Smooth muscle cell of the brain vasculature (primary cell): ENCODE results near the gene PDZRN4.
"Not testable (repeated sequence)": the region's sequence is repeated elsewhere in the genome, so short reads cannot be mapped to it uniquely, and the experiment has no call there.

ENCODE experiments used
- DNase-seq: peaks from one replicate; pipeline ENCODE4 v3.0.0-alpha.2; 2012; ENCODE audit warnings: low read depth, low spot score

Gene PDZRN4

DNA sequence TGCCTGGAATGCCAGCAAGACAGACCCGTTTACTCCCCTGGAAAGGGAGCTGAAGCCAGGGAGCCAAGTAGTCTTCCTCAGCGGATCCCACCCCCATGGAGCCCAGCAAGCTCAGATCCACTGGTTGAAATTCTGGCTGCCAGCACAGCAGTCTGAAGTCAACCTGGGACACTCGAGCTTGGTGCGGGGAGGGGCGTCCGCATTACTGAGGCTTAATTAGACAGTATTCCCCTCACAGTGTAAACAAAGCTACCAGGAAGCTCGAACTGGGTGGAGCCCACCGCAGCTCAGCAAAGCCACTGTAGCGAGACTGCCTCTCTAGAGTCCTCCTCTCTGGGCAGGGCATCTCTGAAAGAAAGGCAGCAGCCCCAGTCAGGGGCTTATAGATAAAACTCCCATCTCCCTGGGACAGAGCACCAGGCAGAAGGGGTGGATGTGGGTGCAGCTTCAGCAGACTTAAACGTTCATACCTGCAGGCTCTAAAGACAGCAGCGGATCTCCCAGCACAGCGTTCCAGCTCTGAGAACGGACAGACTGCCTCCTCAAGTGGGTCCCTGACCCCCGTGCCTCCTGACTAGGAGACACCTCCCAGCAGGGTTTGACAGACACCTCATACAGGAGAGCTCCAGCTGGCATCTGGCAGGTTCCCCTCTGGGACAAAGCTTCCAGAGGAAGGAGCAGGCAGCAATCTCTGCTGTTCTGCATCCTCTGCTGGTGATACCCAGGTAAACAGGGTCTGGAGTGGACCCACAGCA lies 92.4 kb downstream of the PDZRN4 start:
- not testable (repeated sequence) for DNase-seq

DNA sequence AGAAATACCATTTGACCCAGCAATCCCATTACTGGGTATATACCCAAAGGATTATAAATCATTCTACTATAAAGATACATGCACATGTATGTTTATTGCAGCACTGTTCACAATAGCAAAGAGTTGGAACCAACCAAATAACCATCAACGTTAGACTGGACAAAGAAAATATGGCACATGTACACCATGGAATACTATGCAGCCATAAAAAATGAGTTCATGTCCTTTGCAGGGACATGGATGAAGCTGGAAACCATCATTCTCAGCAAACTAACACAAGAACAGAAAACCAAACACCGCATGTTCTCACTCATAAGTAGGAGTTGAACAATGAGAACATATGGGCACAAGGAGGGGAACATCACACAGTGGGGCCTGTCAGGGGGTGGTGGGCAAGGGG lies 97.3 kb downstream of the PDZRN4 start:
- DNase-seq: not testable (repeated sequence)

DNA sequence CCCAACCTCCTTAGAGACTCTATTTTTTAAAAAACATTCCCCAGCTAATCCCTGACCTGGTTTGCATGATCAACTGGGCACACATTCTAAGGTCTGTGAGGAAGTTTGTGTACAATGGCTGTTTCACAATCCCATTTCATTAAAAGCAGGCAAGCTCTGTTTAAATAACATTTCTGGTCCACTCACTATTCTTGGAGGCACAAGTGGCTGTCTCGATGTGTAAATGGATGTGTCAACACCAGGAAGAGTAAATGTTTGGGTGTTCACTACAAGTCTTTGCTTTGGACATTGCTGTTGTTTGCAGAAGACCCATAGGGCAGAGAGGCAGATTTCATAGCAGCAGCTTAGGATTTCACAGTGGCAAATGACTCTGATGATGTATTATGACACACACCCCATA lies 98.3 kb downstream of the PDZRN4 start:
- no peak for DNase-seq

- DNase-seq: no peak
These were observed 99.5 kb downstream of the PDZRN4 start for GRCh38 chr12:41287500-41288141.

GRCh38 chr12:41288142-41288811 lies 100.2 kb downstream of the PDZRN4 start:
- DNase-seq: no peak

- no peak for DNase-seq
These were observed 101.4 kb downstream of the PDZRN4 start for GRCh38 chr12:41289501-41289900.

DNA sequence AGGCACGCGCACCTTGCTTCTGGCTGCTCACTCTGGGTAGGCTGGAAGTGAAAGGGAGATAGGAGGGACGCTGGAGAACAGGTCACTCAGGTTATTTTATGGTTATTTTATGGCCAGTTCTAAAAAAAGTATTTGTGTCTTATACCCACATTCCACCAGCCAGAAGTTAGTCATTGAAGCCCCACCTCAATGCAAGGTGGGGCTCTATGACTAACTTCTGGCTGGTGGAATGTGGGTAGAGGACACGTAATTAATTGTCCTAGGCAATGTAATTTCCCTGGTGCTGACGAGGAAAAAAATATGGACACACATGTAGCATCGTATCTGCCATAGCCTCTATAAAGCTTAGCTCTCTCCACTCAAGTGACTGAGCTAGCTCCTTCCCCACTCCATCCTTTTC lies 104.9 kb downstream of the PDZRN4 start:
- no peak for DNase-seq

DNA sequence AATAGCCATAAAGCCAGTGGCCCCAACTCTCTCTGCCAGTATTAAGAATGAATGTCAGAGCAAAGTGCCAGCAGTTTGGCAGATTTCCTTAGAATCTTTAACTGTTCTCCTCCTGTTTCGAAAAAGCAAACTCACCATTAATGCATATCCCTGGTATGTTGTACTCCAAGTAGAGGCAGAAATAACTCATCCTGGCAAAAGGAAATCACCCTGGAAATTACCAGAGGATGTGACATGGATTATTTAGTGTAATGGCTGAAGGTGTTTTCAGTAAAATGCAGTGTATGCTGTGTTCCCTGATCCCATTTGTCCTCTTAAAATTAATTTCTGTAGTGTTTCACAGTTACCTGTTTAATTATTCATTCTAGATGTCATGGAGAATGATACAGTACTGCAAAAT lies 105.3 kb downstream of the PDZRN4 start:
- DNase-seq: no peak

GRCh38 chr12:41302979-41303403 lies 114.9 kb downstream of the PDZRN4 start:
- DNase-seq: no peak

DNA sequence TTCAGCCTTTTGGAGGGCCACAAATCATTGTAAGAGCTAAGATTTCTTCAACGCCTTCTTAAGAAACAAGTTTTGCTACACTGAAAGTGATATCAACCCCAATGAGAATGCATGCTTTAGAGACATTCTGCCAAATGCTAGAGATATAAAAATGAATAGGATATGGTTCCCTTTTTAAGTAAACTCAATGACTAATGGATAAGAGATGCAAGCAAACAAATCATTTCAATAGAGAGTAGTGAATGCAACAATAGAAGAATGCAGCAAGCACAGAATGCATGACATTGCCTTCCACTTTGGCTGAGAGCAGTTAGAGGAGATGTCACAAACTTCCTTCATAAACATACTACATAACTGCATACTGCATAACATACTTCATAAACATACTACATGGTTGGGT lies 116.4 kb downstream of the PDZRN4 start:
- DNase-seq: no peak

DNA sequence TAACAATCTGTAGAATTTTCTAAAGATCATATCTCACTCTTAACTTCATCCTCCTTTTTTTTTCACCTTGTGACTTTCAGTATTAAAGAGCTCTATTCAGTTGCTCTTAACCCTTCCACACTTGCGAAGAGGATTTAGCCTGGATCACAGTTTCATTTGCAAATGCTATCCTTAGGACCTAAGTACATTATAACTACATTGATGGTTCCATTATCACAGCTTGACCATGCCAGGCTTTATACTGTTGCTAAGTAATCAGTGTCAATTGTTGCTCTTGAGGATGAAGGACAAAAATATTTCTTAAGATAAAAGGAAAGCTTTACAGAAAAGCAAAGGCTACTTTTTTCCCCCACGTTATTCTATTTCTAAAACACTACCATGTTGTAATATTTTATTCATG lies 122.2 kb downstream of the PDZRN4 start:
- DNase-seq: no peak

- no peak for DNase-seq
These were observed 123.8 kb downstream of the PDZRN4 start for GRCh38 chr12:41311883-41312282.

GRCh38 chr12:41312451-41312850 lies 124.3 kb downstream of the PDZRN4 start:
- DNase-seq: not testable (repeated sequence)

DNA sequence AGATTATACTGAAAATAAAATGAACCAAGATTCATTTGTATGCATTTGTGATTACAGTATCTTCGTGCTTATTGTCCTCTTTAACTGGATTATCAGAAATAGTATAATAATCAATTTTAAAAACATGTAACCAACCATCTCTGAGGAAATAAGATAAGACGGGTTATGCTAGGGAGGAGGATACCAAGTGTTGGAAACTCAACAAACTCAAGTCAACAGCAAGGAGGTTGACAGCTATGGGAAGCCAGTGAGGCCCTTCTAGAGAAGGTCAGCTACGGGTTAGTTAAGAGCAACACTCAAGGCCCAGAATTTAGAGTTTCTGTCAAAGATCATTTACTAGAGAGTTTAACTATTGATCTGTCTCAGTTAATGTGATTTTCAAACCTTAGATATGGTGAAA lies 137.2 kb downstream of the PDZRN4 start:
- DNase-seq: no peak

DNA sequence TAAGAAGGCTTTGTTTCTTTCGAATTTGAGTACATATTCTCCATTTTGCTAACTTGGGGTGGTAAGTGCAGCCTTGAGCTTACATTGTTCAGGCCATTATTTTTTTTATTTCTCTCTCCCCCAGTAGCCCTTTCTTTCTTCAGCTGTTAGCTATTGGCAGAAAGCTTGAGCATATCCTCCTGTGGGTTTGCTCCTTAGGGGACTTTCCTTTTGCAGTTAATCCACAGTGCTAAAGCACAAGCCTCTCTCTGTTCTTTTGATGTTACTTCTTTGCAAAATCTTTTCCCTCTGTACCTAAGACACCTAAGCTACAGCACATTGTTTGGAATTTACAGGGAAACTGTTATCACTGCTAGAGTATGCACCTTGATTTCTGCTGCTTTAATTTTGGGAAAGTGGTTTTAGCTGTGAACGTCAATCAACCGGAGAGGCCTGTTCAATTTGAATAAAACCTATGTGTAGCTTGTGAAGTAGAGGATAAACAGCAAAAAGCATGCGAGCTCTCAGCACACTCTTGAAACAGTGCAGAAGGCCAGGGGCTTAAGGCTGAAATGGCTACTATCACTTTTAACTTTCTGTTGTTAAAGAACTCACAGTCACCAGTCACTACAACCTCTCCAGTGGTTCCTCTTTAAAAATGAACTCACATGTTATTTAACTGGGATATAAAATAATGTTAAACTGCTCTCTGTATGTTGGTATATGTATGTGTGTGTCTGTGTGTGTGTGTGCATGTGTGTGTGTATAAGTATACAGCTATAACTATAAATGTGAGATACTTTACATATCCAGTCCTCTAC lies 139.2 kb downstream of the PDZRN4 start:
- DNase-seq: no peak

DNA sequence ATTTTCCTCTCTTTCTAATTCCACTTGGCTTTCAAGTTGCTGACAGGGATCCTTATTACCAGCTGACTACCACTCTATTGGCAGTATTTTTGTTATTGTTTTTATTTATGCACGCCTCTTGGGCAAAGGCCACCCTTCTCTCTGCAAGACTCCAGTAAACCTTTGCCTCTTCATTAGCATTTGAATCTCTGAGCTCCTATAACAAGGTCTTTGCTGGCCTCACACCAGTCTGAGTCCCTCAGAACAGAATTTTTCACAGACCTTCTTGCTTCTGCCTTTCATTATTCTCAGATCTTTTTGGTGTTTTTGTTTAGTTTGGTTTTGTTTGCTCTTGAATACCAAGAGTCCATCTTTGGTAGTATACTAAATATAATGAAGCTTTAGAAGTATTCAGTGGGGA lies 145.9 kb downstream of the PDZRN4 start:
- DNase-seq: no peak

GRCh38 chr12:41334390-41334789 lies 146.3 kb downstream of the PDZRN4 start:
- DNase-seq: no peak

- DNase-seq: no peak
These were observed 148.0 kb downstream of the PDZRN4 start for GRCh38 chr12:41336041-41336549.

DNA sequence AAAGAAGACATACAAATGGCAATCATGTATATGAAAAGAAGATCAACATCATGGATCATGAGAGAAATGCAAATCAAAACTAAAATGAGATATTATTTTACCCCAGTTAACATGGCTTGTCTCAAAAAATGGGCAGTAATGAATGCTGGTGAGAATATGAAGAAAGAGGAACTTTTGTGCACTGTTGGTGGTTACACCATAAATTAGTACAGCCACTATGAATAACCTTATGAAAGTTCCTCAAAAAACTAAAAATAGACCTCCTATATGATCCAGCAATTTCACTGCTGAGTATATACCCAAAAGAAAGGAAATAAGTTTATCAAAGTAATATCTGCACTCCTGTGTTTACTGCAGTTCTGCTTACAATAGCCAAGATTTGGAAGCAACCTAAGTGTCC lies 151.7 kb downstream of the PDZRN4 start:
- DNase-seq: no peak

DNA sequence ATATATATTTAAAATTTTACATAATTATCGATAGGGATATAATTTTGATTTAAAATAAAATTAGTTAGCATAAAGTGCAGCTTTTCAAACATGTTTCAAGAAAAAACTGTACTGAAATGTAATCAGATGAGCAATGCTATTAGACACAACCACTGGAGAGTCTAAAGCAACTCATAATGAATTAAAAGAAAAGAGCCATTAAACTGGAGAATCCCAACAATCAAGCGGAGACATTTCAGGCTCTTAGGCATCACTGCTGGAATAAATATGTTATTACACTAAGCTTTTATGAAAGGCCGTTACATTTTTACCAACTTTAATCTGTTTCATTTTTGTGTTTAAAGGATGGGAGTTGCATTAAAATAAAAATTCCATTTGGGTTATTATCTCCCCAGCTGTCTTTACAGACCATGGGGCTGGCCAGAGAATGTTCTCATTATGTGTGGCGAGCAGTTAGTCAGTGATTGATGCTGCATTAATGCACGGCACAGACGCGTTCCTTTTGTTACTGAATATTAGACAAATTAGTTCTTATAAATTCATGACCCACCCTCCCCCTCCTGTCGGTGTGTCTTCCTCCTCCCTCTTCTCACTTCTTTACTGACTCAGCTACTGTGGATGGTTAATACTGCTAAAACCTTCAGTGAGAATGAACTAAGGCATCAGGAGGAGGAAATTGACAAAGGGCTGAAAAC lies 156.8 kb downstream of the PDZRN4 start:
- no peak for DNase-seq

DNA sequence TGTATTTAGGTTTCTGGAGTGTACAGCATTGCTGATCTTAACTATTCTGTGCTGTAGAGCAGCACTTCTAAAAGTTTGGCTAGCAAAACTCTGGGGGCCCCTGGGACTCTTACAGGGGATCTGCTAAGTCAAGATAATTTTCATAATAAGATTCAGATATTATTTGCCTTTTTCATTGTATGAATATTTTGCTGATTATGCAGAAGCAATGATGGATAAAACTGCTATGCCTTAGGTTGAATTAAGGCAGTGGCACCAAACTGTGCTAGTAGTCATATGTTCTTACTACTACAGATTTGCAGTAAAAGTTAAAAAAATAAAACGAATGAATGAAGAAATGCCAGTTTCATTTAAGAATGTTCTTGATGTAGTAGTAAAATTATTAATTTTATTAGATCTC lies 160.1 kb downstream of the PDZRN4 start:
- no peak for DNase-seq
